Measurements from ENCODE around the gene YTHDC1. TPM values are rescaled to one million over a fixed set of nuclear protein-coding genes. Genes with fewer than 3 reads are reported as not detected.

The YTHDC1 gene
- total RNA-seq, 1 experiment from 2014 or later = 44.5 TPM

GRCh38 chr4:68287704-68288392 is 62.0 kb downstream of the YTHDC1 start:
- no peak for DNase-seq (ENCODE audit: low read depth, low spot score)
- intact Hi-C loops (cut with micrococcal nuclease; ENCODE audit: unreplicated experiment) (no loop called here), in situ Hi-C loops (cut with HindIII; ENCODE audit: low pct_unique_long_range_greater_than_20kb, low sequenced_read_pairs) (no loop called here)
- no TSS peak for BruUV-seq (replicated peaks)
- Histone ChIP-seq H3K27me3 (ENCODE audit: control insufficient read depth, insufficient read depth, low read length) (no peaks in the 10 kb centered on the region), H3K4me3 (ENCODE audit: low read depth in 2 of 2, low read length in 2 of 2) (no peak overlapping the region), H3K27ac (ENCODE audit: low read length) (no peak overlapping the region), H3K36me3 (ENCODE audit: control insufficient read depth, insufficient read depth, low read length) (no peaks in the 10 kb centered on the region), H3K4me1 (ENCODE audit: control insufficient read depth, insufficient read depth, low read length) (no peaks in the 10 kb centered on the region), H3K9me3 (ENCODE audit: control insufficient read depth, insufficient read depth, low read depth, low read length) (no peaks in the 10 kb centered on the region)
- ChIA-PET CTCF (no interaction called here), POLR2A (no interaction called here)
- TF ChIP-seq REST (IDR thresholded peaks at IDR 0.05; ENCODE audit: insufficient read depth in 1 of 2, low read depth in 2 of 2, low read length in 1 of 2) (no peak), SIN3A (IDR thresholded peaks at IDR 0.05; ENCODE audit: borderline replicate concordance, insufficient read depth, low read depth, low read length) (no peak), TCF7L2 (IDR thresholded peaks at IDR 0.05; ENCODE audit: low read depth, low read length) (no peak), CTCF (IDR thresholded peaks at IDR 0.05) (no peak), POLR2AphosphoS5 (IDR thresholded peaks at IDR 0.05; ENCODE audit: low read depth, low read length) (no peak)
- ATAC-seq = no peak

GRCh38 chr4:68283714-68284113 is 66.2 kb downstream of the YTHDC1 start:
- DNase-seq (ENCODE audit: low read depth, low spot score) = no peak
- Histone ChIP-seq H3K9me3 (ENCODE audit: control insufficient read depth, insufficient read depth, low read depth, low read length) (no peaks in the 10 kb centered on the region), H3K4me1 (ENCODE audit: control insufficient read depth, insufficient read depth, low read length) (no peaks in the 10 kb centered on the region), H3K27me3 (ENCODE audit: control insufficient read depth, insufficient read depth, low read length) (no peaks in the 10 kb centered on the region), H3K27ac (ENCODE audit: low read length) (no peak overlapping the region), H3K4me3 (ENCODE audit: low read depth in 2 of 2, low read length in 2 of 2) (no peak overlapping the region), H3K36me3 (ENCODE audit: control insufficient read depth, insufficient read depth, low read length) (no peaks in the 10 kb centered on the region)
- intact Hi-C loops (cut with micrococcal nuclease; ENCODE audit: unreplicated experiment) (no loop called here), in situ Hi-C loops (cut with HindIII; ENCODE audit: low pct_unique_long_range_greater_than_20kb, low sequenced_read_pairs) (no loop called here)
- no TSS peak for BruUV-seq (replicated peaks)
- POLR2A ChIA-PET = no interaction called here
- TF ChIP-seq POLR2AphosphoS5 (IDR thresholded peaks at IDR 0.05; ENCODE audit: low read depth, low read length) = no peak
- TF ChIP-seq CTCF (IDR thresholded peaks at IDR 0.05) = no peak
- no peak for TF ChIP-seq REST (IDR thresholded peaks at IDR 0.05; ENCODE audit: insufficient read depth in 1 of 2, low read depth in 2 of 2, low read length in 1 of 2)
- no peak for TF ChIP-seq SIN3A (IDR thresholded peaks at IDR 0.05; ENCODE audit: borderline replicate concordance, insufficient read depth, low read depth, low read length)
- no peak for TF ChIP-seq TCF7L2 (IDR thresholded peaks at IDR 0.05; ENCODE audit: low read depth, low read length)
- CTCF ChIA-PET = no interaction called here
- no peak for ATAC-seq

Measured in Panc1 (cell line).